Urinary bladder (tissue), 4 donors: ENCODE measurements around the gene MAPKBP1. TPM values are rescaled to one million over a fixed set of nuclear protein-coding genes. Genes with fewer than 3 reads are reported as not detected.
"Not testable (repeated sequence)": the region's sequence is repeated elsewhere in the genome, so short reads cannot be mapped to it uniquely, and the experiment has no call there.

ENCODE experiments used
- DNase-seq: peaks from one replicate; pipeline ENCODE4 v3.0.0-alpha.2; 2015; ENCODE audit errors: extremely low spot score
- H3K27ac ChIP-seq: one replicate; pipeline ENCODE4 v1.5.1; 2013; ENCODE audit warnings: low read depth, mild to moderate bottlenecking, moderate library complexity
- H3K36me3 ChIP-seq: one replicate; pipeline ENCODE4 v1.6.1; 2013; ENCODE audit warnings: mild to moderate bottlenecking, moderate library complexity; ENCODE audit not compliant: insufficient read depth
- H3K4me1 ChIP-seq: one replicate; pipeline ENCODE4 v1.6.1; 2013; ENCODE audit warnings: mild to moderate bottlenecking, moderate library complexity; ENCODE audit not compliant: insufficient read depth
- H3K4me3 ChIP-seq: one replicate; pipeline ENCODE4 v1.5.1; 2013; ENCODE audit warnings: low read depth, low read length
- WGBS: extraction: QIAGEN DNeasy Blood & Tissue Kit; methylation state at CpG from one replicate; pipeline ENCODE4 v1.1.7; 2013; 5-methylcytosine and 5-hydroxymethylcytosine counted together
- polyA plus RNA-seq: library from polyadenylated mRNA; stranded (reverse); fragments of 200-250 nt; gene quantifications from one replicate; pipeline ENCODE4 v1.2.3, GENCODE V29; 2013
- total RNA-seq: library from RNA; depleted of rRNA; stranded (reverse); fragments of >200 nt; gene quantifications from one replicate; pipeline ENCODE4 v1.2.3, GENCODE V29; 2014
- donor health status: healthy with polysubstance abuse.
- donor health status: healthy.

The MAPKBP1 gene, protein sequence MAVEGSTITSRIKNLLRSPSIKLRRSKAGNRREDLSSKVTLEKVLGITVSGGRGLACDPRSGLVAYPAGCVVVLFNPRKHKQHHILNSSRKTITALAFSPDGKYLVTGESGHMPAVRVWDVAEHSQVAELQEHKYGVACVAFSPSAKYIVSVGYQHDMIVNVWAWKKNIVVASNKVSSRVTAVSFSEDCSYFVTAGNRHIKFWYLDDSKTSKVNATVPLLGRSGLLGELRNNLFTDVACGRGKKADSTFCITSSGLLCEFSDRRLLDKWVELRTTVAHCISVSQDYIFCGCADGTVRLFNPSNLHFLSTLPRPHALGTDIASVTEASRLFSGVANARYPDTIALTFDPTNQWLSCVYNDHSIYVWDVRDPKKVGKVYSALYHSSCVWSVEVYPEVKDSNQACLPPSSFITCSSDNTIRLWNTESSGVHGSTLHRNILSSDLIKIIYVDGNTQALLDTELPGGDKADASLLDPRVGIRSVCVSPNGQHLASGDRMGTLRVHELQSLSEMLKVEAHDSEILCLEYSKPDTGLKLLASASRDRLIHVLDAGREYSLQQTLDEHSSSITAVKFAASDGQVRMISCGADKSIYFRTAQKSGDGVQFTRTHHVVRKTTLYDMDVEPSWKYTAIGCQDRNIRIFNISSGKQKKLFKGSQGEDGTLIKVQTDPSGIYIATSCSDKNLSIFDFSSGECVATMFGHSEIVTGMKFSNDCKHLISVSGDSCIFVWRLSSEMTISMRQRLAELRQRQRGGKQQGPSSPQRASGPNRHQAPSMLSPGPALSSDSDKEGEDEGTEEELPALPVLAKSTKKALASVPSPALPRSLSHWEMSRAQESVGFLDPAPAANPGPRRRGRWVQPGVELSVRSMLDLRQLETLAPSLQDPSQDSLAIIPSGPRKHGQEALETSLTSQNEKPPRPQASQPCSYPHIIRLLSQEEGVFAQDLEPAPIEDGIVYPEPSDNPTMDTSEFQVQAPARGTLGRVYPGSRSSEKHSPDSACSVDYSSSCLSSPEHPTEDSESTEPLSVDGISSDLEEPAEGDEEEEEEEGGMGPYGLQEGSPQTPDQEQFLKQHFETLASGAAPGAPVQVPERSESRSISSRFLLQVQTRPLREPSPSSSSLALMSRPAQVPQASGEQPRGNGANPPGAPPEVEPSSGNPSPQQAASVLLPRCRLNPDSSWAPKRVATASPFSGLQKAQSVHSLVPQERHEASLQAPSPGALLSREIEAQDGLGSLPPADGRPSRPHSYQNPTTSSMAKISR (N-terminal part only)
- total RNA-seq (27.7 TPM), polyA plus RNA-seq (19.1 TPM)

GRCh38 chr15:41774062-41774881, at the start of gene MAPKBP1:
Gene MAPKBP1 (plus strand): TSS chr15:41774484. CDS start chr15:41775276, 792 bp downstream.
- DNase-seq: peak; percentile 92
- under 1% methylated on average over 62 of the region's 62 CpGs for WGBS
- H3K36me3 ChIP-seq: no peaks in the 10 kb centered on the region
- peak within 1 kb of the TSS; percentile 73 for H3K4me3 ChIP-seq
- peak within 1 kb of the TSS; percentile 86 for H3K27ac ChIP-seq
- peaks cover 3% of the 10 kb centered on the region for H3K4me1 ChIP-seq

DNA sequence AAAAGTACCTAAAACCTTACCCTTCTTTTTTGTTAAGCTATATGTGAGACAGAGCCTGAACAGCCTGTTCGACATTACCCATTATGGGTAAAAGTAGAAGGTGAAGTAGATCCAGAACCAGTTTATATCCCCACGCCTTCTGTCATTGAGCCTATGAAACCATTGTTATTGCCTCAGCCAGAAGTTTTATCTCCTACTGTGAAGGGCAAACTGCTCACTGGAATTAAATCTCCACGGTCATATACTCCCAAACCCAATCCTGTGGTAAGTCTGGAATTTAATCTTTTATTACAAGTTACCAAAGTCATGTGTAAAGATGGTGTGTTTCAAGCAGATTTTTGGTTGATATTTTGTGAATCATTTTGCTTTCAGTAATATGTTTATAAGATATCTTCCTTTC, 47.1 kb upstream of the MAPKBP1 start:
- Histone ChIP-seq H3K4me3 (no peak overlapping the region), H3K4me1 (no peaks in the 10 kb centered on the region), H3K36me3 (no peaks in the 10 kb centered on the region), H3K27ac (no peak overlapping the region)
- WGBS: 86% methylated on average over 3 of the region's 3 CpGs
- no peak for DNase-seq

- 95% methylated on average over 11 of the region's 11 CpGs for WGBS
- DNase-seq, H3K36me3 ChIP-seq, H3K27ac ChIP-seq, H3K4me3 ChIP-seq, H3K4me1 ChIP-seq: not testable (repeated sequence)
Observed at GRCh38 chr15:41728061-41728460, 46.2 kb upstream of the MAPKBP1 start.

- WGBS: 77% methylated on average over 4 of the region's 4 CpGs
- Histone ChIP-seq H3K4me1 (no peaks in the 10 kb centered on the region), H3K36me3 (peaks cover 1% of the 10 kb centered on the region), H3K27ac (no peak overlapping the region), H3K4me3 (no peak overlapping the region)
- DNase-seq: no peak
Observed at GRCh38 chr15:41730543-41730942, 43.7 kb upstream of the MAPKBP1 start.

DNA sequence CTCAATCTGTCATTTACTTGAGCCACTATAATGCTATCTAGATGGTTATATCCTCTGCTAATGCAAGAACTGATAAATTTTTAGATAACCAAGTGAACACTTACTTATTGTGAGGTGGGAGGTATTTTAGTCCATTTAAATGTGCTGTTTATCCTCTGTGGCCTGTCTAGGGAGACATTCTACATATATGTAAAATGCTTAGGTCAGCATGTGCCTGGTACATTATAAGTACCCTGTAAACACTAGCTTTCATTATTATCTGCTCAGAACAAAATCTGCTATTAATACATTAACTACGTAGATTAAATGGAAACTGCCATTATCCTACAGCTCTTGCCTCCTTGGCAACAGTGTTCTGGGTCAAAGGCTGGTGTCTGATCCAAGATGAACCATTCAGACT, 41.8 kb upstream of the MAPKBP1 start:
- Histone ChIP-seq H3K27ac (no peak overlapping the region), H3K4me3 (no peak overlapping the region), H3K36me3 (peaks cover 1% of the 10 kb centered on the region), H3K4me1 (no peaks in the 10 kb centered on the region)
- WGBS: 100% methylated on average over 1 of the region's 1 CpG
- no peak for DNase-seq

- H3K36me3 ChIP-seq: peaks cover 1% of the 10 kb centered on the region
- 97% methylated on average over 4 of the region's 4 CpGs for WGBS
- no peak for DNase-seq
Observed at GRCh38 chr15:41734079-41734478, 40.2 kb upstream of the MAPKBP1 start.

DNA sequence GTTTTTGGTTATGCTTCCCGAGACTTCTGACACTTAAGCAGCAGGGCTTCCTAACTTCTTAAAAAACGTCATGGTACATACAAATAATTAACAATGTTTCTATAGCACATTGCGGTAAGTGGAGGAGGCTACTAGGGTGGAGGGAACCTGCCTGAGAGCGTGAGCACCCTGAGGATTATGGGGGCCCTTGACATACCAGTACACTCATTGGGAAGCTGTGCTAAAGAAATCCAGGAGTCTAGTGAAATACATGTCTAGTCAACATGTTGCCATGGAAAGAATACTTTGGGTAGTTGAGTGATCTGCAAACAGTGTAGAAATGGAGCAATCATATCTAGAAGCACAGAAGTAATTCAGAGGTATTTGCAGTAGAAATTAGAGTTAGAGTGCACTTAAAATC, 39.2 kb upstream of the MAPKBP1 start:
- DNase-seq: no peak
- no peak overlapping the region for H3K4me3 ChIP-seq
- peaks cover 1% of the 10 kb centered on the region for H3K36me3 ChIP-seq
- 94% methylated on average over 4 of the region's 4 CpGs for WGBS
- no peaks in the 10 kb centered on the region for H3K4me1 ChIP-seq
- H3K27ac ChIP-seq: no peak overlapping the region

More at GRCh38 chr15:41734079-41734478, 40.2 kb upstream of the MAPKBP1 start:
- H3K4me3 ChIP-seq: no peak overlapping the region
- no peaks in the 10 kb centered on the region for H3K4me1 ChIP-seq
- H3K27ac ChIP-seq: no peak overlapping the region

GRCh38 chr15:41735492-41735891, 38.8 kb upstream of the MAPKBP1 start:
- not testable (repeated sequence) for H3K27ac ChIP-seq, H3K36me3 ChIP-seq, H3K4me3 ChIP-seq, DNase-seq, H3K4me1 ChIP-seq
- WGBS: 95% methylated on average over 10 of the region's 10 CpGs

- no peaks in the 10 kb centered on the region for H3K4me1 ChIP-seq
- WGBS: 74% methylated on average over 1 of the region's 1 CpG
- DNase-seq: no peak
- no peak overlapping the region for H3K4me3 ChIP-seq
- peaks cover 10% of the 10 kb centered on the region for H3K36me3 ChIP-seq
- no peak overlapping the region for H3K27ac ChIP-seq
Observed at GRCh38 chr15:41746802-41747201, 27.5 kb upstream of the MAPKBP1 start.

- H3K4me1 ChIP-seq: no peaks in the 10 kb centered on the region
- no peaks in the 10 kb centered on the region for H3K36me3 ChIP-seq
- no peak overlapping the region for H3K27ac ChIP-seq
- 96% methylated on average over 2 of the region's 2 CpGs for WGBS
- no peak for DNase-seq
- no peak overlapping the region for H3K4me3 ChIP-seq
Observed at GRCh38 chr15:41756198-41756597, 18.1 kb upstream of the MAPKBP1 start.

- 54% methylated on average over 8 of the region's 8 CpGs for WGBS
Observed at GRCh38 chr15:41772720-41773331, 1.5 kb upstream of the MAPKBP1 start.

DNA sequence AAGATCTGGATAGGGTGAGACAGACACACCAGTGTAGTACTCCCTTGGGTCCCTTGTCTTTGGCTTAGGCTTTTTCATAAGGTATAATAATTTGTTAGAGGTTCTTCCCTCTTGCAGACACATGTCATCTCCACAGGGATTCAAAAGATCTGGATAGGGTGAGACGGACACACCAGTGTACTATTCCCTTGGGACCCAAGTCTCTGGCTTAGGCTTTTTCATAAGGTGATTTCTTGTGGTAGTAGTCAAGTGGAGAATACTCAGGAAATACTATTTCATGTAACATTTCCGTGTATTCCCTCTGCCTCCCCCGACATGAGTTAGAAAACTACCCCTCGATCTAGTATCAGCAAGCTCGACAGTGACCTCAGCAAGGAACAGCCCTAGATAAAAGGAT, 954 bp upstream of the MAPKBP1 start:
- Histone ChIP-seq H3K36me3 (peaks cover 2% of the 10 kb centered on the region), H3K4me3 (peak overlapping the region; percentile 17), H3K27ac (no peak overlapping the region), H3K4me1 (peaks cover 3% of the 10 kb centered on the region)
- DNase-seq: no peak
- WGBS: 19% methylated on average over 5 of the region's 5 CpGs

More at GRCh38 chr15:41772720-41773331, 1.5 kb upstream of the MAPKBP1 start:
- peaks cover 2% of the 10 kb centered on the region for H3K36me3 ChIP-seq
- no peak overlapping the region for H3K4me3 ChIP-seq
- H3K4me1 ChIP-seq: peaks cover 3% of the 10 kb centered on the region
- no peak for DNase-seq
- no peak overlapping the region for H3K27ac ChIP-seq
